Endothelial cell (in vitro differentiated cells): ENCODE measurements around the gene WARS2. TPM values are rescaled to one million over a fixed set of nuclear protein-coding genes. Genes with fewer than 3 reads are reported as not detected.

Experiments used
- DNase-seq: peaks from one replicate; pipeline ENCODE4 v3.0.0; 2021; ENCODE audit warnings: low spot score
- H3K27ac Mint-ChIP-seq: one replicate; pipeline ENCODE4 v1.8.0; 2021; ENCODE audit warnings: mixed read lengths, inconsistent platforms; ENCODE audit not compliant: unreplicated experiment
- H3K27me3 Mint-ChIP-seq: one replicate; pipeline ENCODE4 v1.8.0; 2021; ENCODE audit warnings: mild to moderate bottlenecking, moderate library complexity, mixed read lengths, inconsistent platforms; ENCODE audit not compliant: unreplicated experiment
- H3K36me3 Mint-ChIP-seq: one replicate; pipeline ENCODE4 v1.8.0; 2021; ENCODE audit warnings: mild to moderate bottlenecking, low read depth, mixed read lengths, inconsistent platforms; ENCODE audit not compliant: unreplicated experiment
- H3K4me1 Mint-ChIP-seq: one replicate; pipeline ENCODE4 v1.8.0; 2021; ENCODE audit warnings: mild to moderate bottlenecking, mixed read lengths, inconsistent platforms; ENCODE audit not compliant: unreplicated experiment
- H3K4me3 Mint-ChIP-seq: one replicate; pipeline ENCODE4 v1.8.0; 2021; ENCODE audit warnings: mild to moderate bottlenecking, mixed read lengths, inconsistent platforms; ENCODE audit not compliant: unreplicated experiment
- H3K9me3 Mint-ChIP-seq: one replicate; pipeline ENCODE4 v1.8.0; 2021; ENCODE audit warnings: mixed read lengths, inconsistent platforms; ENCODE audit not compliant: unreplicated experiment
- total RNA-seq: library from RNA; stranded (reverse); fragmentation: NEBNext Ultra II Directional; extraction: Animal tissue kit (Norgen Biotek cat#: 25700); gene quantifications from one replicate; pipeline ENCODE4 v1.2.1, GENCODE V29; 2021; ENCODE audit not compliant: unreplicated experiment
- TF ChIP-seq, protein P1 (sequence below): fragments of 200-600 bp; sonication (generic); IDR thresholded peaks from one replicate; pipeline ENCODE4 v1.5.0; 2021; ENCODE audit warnings: antibody characterized with exemption; ENCODE audit not compliant: unreplicated experiment

Gene WARS2
- total RNA-seq, 1 donor from 2014 or later, result 11.2 TPM

GRCh38 chr1:119141020-119141424 is 569 bp upstream of the WARS2 start:
- Mint-ChIP-seq H3K27me3 (no peaks in the 10 kb centered on the region), H3K4me3 (no peak overlapping the region), H3K27ac (no peak overlapping the region), H3K4me1 (peaks cover 6% of the 10 kb centered on the region), H3K9me3 (no peaks in the 10 kb centered on the region), H3K36me3 (no peaks in the 10 kb centered on the region)
- TF ChIP-seq, protein P1, sequence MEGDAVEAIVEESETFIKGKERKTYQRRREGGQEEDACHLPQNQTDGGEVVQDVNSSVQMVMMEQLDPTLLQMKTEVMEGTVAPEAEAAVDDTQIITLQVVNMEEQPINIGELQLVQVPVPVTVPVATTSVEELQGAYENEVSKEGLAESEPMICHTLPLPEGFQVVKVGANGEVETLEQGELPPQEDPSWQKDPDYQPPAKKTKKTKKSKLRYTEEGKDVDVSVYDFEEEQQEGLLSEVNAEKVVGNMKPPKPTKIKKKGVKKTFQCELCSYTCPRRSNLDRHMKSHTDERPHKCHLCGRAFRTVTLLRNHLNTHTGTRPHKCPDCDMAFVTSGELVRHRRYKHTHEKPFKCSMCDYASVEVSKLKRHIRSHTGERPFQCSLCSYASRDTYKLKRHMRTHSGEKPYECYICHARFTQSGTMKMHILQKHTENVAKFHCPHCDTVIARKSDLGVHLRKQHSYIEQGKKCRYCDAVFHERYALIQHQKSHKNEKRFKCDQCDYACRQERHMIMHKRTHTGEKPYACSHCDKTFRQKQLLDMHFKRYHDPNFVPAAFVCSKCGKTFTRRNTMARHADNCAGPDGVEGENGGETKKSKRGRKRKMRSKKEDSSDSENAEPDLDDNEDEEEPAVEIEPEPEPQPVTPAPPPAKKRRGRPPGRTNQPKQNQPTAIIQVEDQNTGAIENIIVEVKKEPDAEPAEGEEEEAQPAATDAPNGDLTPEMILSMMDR, result peak; percentile 15
- DNase-seq, result peak; percentile 35

- no peaks in the 10 kb centered on the region for H3K36me3 Mint-ChIP-seq
- DNase-seq, result no peak
- no peaks in the 10 kb centered on the region for H3K9me3 Mint-ChIP-seq
- H3K27ac Mint-ChIP-seq, result no peak overlapping the region
- TF ChIP-seq, protein P1, result no peak
- H3K4me3 Mint-ChIP-seq, result no peak overlapping the region
- H3K4me1 Mint-ChIP-seq, result peaks cover 6% of the 10 kb centered on the region
- no peaks in the 10 kb centered on the region for H3K27me3 Mint-ChIP-seq
Measured at GRCh38 chr1:119139857-119140176, 636 bp downstream of the WARS2 start.

- H3K4me3 Mint-ChIP-seq, result no peak overlapping the region
- TF ChIP-seq, protein P1, result no peak
- no peak for DNase-seq
- peaks cover 6% of the 10 kb centered on the region for H3K4me1 Mint-ChIP-seq
- no peak overlapping the region for H3K27ac Mint-ChIP-seq
- H3K9me3 Mint-ChIP-seq, result no peaks in the 10 kb centered on the region
- no peaks in the 10 kb centered on the region for H3K36me3 Mint-ChIP-seq
- no peaks in the 10 kb centered on the region for H3K27me3 Mint-ChIP-seq
Measured at GRCh38 chr1:119139403-119139802, 1.1 kb downstream of the WARS2 start.

DNA sequence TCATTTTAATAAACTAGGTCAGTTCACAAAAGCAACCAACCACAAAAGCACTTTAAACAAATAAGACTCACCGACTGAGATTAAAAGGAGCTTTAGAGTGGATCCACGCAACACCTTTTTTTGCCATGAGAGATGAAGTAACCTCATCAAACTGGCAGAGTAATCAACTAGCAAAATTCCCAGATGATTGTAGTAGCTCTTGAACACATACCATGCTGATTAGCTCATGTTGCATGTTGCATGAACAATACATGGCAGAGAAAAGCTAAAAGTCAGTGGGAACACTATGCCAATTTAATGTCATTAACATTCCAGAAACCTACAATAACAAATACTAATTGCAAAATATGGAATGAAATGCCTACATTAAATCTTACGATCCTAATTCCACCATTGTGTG is 4.1 kb downstream of the WARS2 start:
- Mint-ChIP-seq H3K9me3 (no peaks in the 10 kb centered on the region), H3K27ac (no peak overlapping the region), H3K4me3 (no peak overlapping the region), H3K4me1 (peaks cover 3% of the 10 kb centered on the region), H3K27me3 (no peaks in the 10 kb centered on the region), H3K36me3 (no peaks in the 10 kb centered on the region)
- TF ChIP-seq, protein P1, result no peak
- no peak for DNase-seq

DNA sequence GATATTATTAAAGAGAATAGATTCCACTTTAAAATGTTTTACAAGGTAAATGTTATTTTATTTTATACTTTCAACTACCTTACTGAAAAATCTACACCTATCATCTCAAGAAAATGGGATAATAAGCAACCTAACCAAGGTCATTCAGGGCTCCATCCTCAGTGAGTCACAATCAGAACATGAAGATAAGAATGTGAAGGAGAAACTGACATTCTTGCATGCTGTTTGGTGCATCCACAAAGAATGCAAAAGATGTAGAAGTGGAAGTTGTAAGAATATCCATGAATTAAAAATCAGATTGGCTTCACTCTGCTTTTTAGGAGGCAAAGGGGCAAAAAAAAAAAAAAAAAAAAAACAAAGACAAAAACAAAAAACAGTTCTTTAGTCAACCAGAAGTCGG is 6.5 kb downstream of the WARS2 start:
- Mint-ChIP-seq H3K36me3 (no peaks in the 10 kb centered on the region), H3K9me3 (no peaks in the 10 kb centered on the region), H3K27me3 (no peaks in the 10 kb centered on the region), H3K27ac (no peak overlapping the region), H3K4me3 (no peak overlapping the region), H3K4me1 (no peaks in the 10 kb centered on the region)
- no peak for DNase-seq
- TF ChIP-seq, protein P1, result no peak
